NCI-H460 (cell line): Measurements from ENCODE around the gene ETFBKMT. TPM values are rescaled to one million over a fixed set of nuclear protein-coding genes. Genes with fewer than 3 reads are reported as not detected.
"Not testable (repeated sequence)": the region's sequence is repeated elsewhere in the genome, so short reads cannot be mapped to it uniquely, and the experiment has no call there.

ENCODE experiments used
- DNase-seq: peaks from one replicate; pipeline ENCODE4 v3.0.0-alpha.2; 2016; ENCODE audit warnings: low read depth; ENCODE audit errors: extremely low read depth
- total RNA-seq: library from RNA; depleted of rRNA; stranded (reverse); fragments of >200 nt; shearing (Covaris generic); gene quantifications from 2 replicates; pipeline ENCODE4 v1.2.3, GENCODE V29; 2014; rRNA removed

ETFBKMT gene
- total RNA-seq, 1 experiment from 2014 or later, result 0.84 TPM

- DNase-seq, result not testable (repeated sequence)
These were observed 57.5 kb downstream of the ETFBKMT start for GRCh38 chr12:31716998-31717397.

GRCh38 chr12:31718542-31719198 is 59.2 kb downstream of the ETFBKMT start:
- DNase-seq, result not testable (repeated sequence)

GRCh38 chr12:31722580-31722979 is 63.1 kb downstream of the ETFBKMT start:
- no peak for DNase-seq

Other genes starting within 250 kb of the ETFBKMT start
- 18.9 and 19.0 TPM in 2 replicates for gene DENND5B, start 68.6 kb upstream of the ETFBKMT start, total RNA-seq
- gene AMN1, start 69.3 kb downstream of the ETFBKMT start, total RNA-seq, result 19.0 and 20.1 TPM in 2 replicates